CD4-positive, alpha-beta T cell treated with Interleukin-1 beta for 1 hour (primary cell): ENCODE measurements around the gene FOXL1.
A peak's percentile ranks its signal among the peaks of the same experiment; 100 is the strongest.

Experiments
- DNase-seq, 2 donors: peaks; one replicate each; pipeline ENCODE4 v3.0.0-alpha.2; 2020 to 2022

Gene FOXL1

DNA sequence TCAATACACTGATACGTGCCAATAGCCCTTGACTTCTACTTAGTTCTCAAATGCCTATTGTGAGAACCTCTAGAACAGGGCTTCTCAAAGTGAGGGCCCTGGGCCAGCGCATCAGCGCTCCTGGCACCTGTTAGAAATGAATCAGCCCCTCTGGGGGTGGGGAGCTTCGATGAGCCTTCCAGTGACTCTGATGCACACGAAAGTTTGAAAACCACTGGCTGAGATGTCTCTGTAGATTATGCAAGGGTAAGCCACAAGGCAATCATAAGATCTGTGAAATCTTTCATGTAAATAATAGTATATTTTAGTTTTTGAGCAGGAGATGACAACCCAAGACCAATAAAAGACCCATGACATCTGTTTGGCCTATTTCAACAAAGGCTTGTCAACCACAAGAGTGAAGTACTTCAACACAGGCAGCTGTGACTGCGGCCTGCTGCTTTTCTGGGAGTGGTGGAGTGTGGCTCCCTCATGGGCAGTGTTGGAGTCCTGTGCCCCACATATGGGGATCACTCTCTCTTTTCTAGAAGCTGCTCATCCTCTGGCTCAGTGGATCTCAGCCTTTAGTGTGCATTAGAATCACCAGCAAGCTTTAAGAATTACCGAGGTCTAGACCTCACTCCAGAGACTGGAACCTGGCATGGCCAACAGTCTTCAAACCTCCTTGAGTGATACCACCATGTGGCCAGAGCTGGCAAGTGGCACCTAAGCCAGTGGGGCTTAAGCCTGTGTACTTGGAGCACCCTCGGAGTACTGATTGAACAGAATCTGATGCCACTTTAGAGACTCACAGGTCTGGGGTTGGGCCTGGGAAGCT, 29.1 kb upstream of the FOXL1 start:
- no peak for DNase-seq

GRCh38 chr16:86549893-86550190, 28.5 kb upstream of the FOXL1 start:
- no peak for DNase-seq

DNA sequence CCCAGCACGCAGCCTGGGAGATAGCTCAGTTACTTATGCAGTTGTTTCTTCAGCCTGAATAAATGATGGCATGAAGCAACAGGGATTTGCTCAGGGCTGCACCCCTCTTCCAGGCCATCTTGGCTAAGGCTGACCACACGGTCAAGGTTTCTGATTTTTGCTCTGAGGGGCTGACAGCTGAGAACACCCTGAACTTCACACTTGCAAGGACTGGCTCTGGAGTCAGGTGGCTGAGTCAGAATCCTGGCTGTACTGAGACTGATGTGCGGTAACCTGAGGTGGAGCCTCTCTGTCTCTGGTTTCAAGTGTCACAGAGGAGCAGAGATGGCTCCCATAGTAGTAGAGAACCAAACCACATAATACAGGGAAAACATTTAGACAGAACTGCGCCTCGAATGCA, 28.1 kb upstream of the FOXL1 start:
- no peak for DNase-seq

- no peak for DNase-seq
These were observed 25.0 kb upstream of the FOXL1 start for GRCh38 chr16:86553356-86553755.

DNA sequence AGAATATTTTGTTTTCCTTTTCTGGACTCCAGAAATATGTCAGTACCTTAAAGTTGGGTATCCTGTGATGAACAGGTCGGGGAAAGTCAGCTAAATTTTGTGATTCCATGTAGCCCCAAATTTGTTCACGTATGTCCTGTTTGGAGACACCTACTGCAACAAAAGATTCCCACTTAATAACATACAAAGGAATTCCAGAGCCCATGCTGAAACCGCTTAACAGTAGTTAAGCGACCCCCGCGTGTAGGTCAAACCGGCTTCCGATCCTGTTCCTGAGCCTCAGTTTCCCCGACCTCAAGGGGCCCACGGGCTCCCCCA, 23.8 kb upstream of the FOXL1 start:
- no peak for DNase-seq

DNA sequence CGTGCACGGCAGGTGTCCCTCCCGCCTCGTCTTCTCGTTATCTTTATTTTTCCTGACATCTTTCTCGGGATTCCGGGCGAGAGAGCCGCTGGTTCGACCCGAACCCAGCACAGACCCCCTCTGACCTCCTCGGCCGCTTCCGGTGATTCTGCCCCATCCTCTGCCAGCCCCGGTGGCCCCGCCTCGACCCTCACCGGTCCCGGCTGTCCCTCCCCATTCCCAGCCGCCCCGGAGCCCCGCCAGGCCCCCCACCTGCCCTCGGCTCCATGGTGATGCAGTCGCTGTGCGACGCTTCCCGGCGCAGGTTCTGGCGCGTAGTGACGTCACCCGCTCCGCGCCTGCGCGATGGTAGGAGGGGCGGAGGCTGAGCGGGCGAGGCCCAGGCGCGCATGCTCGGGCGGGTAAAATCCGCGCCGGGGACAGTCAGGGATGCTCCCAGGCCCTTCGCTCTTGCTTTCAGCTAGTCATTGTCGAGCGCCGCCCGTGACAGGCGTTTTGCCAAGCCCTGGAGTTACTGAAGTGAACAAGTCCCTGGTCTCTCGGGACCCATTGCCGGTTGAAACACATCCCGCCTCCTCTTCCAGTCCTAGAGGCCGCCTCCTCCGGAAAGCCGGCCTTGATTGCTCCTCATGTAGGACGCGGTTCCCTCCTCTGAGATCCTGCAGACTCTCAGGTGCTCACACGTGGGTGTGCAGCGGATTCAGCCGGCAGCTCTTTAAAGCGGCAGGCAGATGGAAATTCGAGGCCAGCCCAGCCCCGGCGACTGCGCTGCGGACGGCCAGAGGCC, 23.2 kb upstream of the FOXL1 start, which contains the start of gene MTHFSD:
MTHFSD (minus strand) TSS at position 319 of the 787 bp plus-strand sequence; CDS start at position 268, 51 bp downstream.
- DNase-seq: peak; percentile 94 to 96

DNA sequence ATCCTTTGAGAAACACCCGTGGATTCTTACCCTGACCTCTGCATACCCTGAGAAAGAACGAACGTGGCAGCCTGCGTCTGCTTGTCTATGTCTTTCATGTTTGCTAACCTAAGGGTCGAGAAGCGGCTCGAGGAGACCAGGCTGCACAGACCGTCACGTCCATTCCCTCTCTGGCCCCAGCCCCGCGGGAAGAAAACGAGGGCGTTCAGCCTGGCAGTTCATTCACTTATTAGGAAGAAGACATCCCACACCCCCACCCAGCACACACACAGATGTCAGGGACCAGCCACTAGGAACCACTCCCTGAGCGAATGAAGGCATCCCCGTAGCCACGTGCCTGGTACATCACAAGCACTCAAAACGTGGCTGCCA, 22.7 kb upstream of the FOXL1 start:
- no peak for DNase-seq

GRCh38 chr16:86556576-86556975, 21.8 kb upstream of the FOXL1 start:
- no peak for DNase-seq

GRCh38 chr16:86557587-86557986, 20.8 kb upstream of the FOXL1 start:
- no peak for DNase-seq

DNA sequence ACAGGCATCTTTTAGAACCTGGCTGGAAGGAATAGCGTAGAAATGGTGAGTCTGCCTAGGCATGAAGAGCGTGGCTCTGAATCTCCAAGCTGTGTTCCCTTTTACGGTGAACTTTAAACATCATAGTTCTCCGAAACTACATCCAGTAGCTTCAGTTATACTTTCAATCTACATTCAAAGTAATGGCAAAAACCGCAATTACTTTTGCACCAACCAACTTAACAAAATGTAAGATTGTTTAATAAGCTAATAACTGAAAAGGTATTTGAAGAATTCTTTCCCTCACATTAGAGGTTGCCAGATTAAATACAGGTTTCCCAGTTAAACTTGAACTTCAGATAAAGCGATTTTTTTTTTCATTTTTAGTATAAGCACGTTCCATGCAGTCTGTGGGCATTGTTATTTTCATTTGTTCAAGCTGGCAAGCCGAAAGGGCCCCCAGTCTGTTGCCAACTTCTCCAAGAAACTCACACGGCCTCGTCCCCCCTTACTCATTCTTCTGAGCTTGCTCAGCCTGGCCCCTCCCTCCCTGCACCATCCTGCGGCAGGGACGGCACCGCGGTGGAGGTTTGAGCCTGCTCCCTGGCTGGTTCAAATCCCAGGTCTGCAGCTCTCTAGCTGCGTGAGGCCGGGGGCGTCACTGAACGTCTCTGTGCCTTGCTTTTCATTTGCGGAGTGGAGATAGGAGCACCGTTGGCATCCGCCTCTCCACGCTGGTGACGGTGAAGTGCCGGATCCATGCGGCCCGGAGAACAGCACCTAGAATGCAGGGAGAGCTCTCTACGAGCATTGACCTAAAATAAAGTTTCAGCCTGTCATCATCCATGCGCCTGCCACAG, 19.8 kb upstream of the FOXL1 start:
- no peak for DNase-seq

GRCh38 chr16:86559802-86560305, 18.5 kb upstream of the FOXL1 start:
- no peak for DNase-seq

DNA sequence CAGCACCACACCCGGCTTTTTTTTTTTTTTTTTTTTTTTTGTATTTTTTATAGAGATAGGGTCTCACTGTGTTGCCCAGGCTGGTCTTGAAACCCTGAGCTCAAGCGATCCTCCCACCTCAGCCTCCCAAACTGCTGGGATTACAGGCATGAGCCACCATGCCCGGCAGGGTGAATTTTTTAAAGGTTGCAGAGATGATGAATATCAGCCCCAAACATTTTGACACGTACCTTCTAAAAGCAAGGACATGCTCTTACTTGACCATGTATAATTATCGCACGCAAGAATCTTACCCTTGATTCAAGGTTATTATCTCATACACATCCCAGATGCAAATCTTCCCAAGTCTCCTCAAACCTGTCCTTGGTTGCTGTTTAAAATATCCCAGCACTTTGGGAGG, 16.0 kb upstream of the FOXL1 start:
- no peak for DNase-seq

DNA sequence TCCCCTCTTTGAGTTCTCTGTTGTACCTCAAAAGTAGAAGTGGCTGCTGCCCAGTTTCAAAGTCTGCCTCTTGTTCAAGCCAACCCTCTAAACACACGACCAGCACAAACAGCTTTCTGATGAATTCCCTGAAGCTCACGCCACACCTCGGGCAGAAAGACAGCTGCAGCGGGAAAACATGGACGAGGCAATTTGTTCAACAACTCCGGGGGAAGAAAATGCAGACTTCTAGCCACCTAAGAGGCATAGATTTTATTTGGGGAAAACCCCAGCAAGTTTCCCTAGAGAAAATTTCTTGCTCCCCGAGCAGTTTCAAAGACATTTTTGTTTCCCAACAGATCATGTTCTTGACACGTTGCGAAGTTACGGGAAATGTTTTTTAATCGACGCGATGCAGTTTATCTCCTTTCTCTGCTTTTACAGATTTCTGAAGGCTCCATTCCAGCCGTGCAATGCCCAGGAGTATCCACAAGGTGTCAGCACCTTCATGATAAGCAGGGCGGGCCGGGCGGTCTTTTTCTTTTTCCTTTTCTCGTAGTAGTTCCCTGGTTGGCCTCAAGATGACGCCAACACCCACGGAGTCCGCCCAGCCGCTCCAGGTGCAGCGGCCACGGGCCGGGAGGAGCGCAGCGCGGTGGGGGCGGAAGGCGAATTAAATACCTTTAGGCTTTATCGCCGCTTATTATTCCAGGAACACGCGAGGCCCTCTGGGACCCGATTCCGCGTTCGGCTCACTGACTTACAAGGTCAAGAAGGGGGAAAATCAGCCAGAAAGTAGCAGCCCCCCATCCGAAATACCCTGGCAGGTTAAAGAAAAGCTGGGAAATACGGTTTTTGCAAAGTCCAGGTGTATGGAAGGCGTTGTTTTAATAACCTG, 14.6 kb upstream of the FOXL1 start:
- peak; percentile 85 to 89 for DNase-seq

DNA sequence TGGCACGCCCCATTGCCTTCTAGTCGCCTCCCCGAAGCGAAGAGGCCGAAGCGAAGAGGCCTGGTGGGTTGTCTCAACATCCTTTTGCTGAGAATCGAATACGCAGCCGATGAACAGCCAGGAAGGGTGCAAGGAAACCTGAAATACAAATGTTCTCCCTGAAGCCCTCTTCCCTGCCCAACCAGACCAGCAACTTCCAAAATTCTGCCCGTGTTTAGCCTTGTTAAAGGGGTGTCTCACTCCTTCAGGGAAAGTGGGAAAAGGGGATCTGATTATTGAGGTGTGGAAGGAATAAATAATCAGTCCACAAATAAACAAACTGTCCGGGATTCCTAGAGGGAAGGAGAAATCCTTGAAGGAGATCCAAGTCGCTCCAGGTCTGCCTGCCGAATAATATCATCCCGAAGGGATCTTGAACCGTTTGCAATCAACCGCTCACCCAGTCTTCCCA, 13.1 kb upstream of the FOXL1 start:
- no peak for DNase-seq

- DNase-seq: no peak
These were observed 12.5 kb upstream of the FOXL1 start for GRCh38 chr16:86565644-86566511.

DNA sequence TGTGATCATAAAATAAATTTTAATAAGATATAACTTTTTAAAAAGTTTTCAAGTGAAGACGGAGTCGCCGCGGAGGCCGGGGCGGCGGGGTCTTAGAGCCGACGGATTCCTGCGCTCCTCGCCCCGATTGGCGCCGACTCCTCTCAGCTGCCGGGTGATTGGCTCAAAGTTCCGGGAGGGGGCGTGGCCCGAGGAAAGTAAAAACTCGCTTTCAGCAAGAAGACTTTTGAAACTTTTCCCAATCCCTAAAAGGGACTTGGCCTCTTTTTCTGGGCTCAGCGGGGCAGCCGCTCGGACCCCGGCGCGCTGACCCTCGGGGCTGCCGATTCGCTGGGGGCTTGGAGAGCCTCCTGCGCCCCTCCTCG, 11.8 kb upstream of the FOXL1 start, which contains the start of gene FOXC2:
FOXC2 (plus strand) TSS at position 229 of the 365 bp plus-strand sequence. CDS start 507 bp downstream, outside the sequence.
- peak; percentile 27 to 32 for DNase-seq

- no peak for DNase-seq
These were observed 11.2 kb upstream of the FOXL1 start for GRCh38 chr16:86566966-86567700.

GRCh38 chr16:86567701-86568581, 10.4 kb upstream of the FOXL1 start:
- no peak for DNase-seq
